Suprapubic skin (tissue), 4 donors: Measurements from ENCODE around the gene SHROOM1. TPM values are rescaled to one million over a fixed set of nuclear protein-coding genes. Genes with fewer than 3 reads are reported as not detected.
A peak's percentile ranks its signal among the peaks of the same experiment; 100 is the strongest.

Source experiments
- DNase-seq, 2 donors: peaks; one replicate each; pipeline ENCODE4 v3.0.0-alpha.2; 2019; ENCODE audit warnings: low spot score in 2 of 2
- H3K27ac ChIP-seq: fragments of 200-600 bp; sonication (generic); one replicate; pipeline ENCODE4 v1.5.1; 2019
- H3K27me3 ChIP-seq: fragments of 200-600 bp; sonication (generic); one replicate; pipeline ENCODE4 v1.5.1; 2019
- H3K36me3 ChIP-seq: fragments of 200-600 bp; sonication (generic); one replicate; pipeline ENCODE4 v1.5.1; 2019
- H3K4me1 ChIP-seq: fragments of 200-600 bp; sonication (generic); one replicate; pipeline ENCODE4 v1.5.1; 2019
- H3K4me3 ChIP-seq: fragments of 200-600 bp; sonication (generic); one replicate; pipeline ENCODE4 v1.5.1; 2019; ENCODE audit warnings: mild to moderate bottlenecking
- H3K9me3 ChIP-seq: fragments of 200-600 bp; sonication (generic); one replicate; pipeline ENCODE4 v1.5.1; 2019
- CTCF ChIP-seq, 2 donors: fragments of 200-600 bp in 1 of 2; fragments of 450-650 bp in 1 of 2; sonication (generic) in 1 of 2; IDR thresholded peaks; one replicate each; pipeline ENCODE4 v1.5.1; 2016 to 2019; ENCODE audit warnings: antibody characterized with exemption in 2 of 2, mild to moderate bottlenecking in 1 of 2, moderate library complexity in 1 of 2
- EP300 ChIP-seq: sonication (generic); formaldehyde crosslinking; IDR thresholded peaks from one replicate; pipeline ENCODE4 v1.6.1; 2017; ENCODE audit warnings: antibody characterized with exemption
- POLR2A ChIP-seq, 2 donors: fragments of 450-650 bp; IDR thresholded peaks; one replicate each; pipeline ENCODE4 v1.6.1; 2017; ENCODE audit warnings: antibody characterized with exemption in 2 of 2, mild to moderate bottlenecking in 2 of 2, moderate library complexity in 2 of 2
- POLR2AphosphoS5 ChIP-seq, 3 donors: sonication (generic); formaldehyde crosslinking; IDR thresholded peaks; one replicate each; pipeline ENCODE4 v1.6.1; 2017; ENCODE audit warnings: antibody characterized with exemption in 3 of 3
- WGBS: methylation state at CpG from one replicate; pipeline ENCODE4 v1.1.5; 2018; 5-methylcytosine and 5-hydroxymethylcytosine counted together
- total RNA-seq, 4 donors: library from RNA; depleted of rRNA; stranded (reverse); fragments of >200 nt; gene quantifications; one replicate each; pipeline ENCODE4 v1.1.0, GENCODE V29; 2016

SHROOM1 gene
- total RNA-seq, 4 donors from 2014 or later, result 0.76 to 2.8 (median 2.3) TPM

GRCh38 chr5:132772291-132773070 is 58.0 kb downstream of the SHROOM1 start:
- WGBS, result 68% methylated on average over 6 of the region's 8 CpGs
- Histone ChIP-seq H3K4me1 (peaks cover 87% of the 10 kb centered on the region), H3K36me3 (no peaks in the 10 kb centered on the region), H3K27me3 (no peaks in the 10 kb centered on the region), H3K4me3 (no peak overlapping the region), H3K9me3 (no peaks in the 10 kb centered on the region), H3K27ac (peak overlapping the region; percentile 72)
- no peak for DNase-seq
- no peak for TF ChIP-seq EP300
- no peak for TF ChIP-seq POLR2AphosphoS5 (IDR thresholded peaks at IDR 0.05)
- TF ChIP-seq CTCF (IDR thresholded peaks at IDR 0.05), result no peak
- no peak for TF ChIP-seq POLR2A (IDR thresholded peaks at IDR 0.05)

Other genes starting within 250 kb of the SHROOM1 start
- gene IL13, start 172.5 kb downstream of the SHROOM1 start, total RNA-seq, result 1 to 10 TPM in 1 of 4 donors, under 1 TPM in 1, not detected in 2; 0.80 to 1.4 TPM
- gene IL4, start 156.7 kb downstream of the SHROOM1 start, total RNA-seq, result not detected
- gene KIF3A, start 93.1 kb downstream of the SHROOM1 start, total RNA-seq, result 10 to 100 TPM in 1 of 4 donors, 1 to 10 TPM in 3; 2.6 to 15.0 (median 6.3) TPM
- not detected for gene CCNI2, start 83.2 kb downstream of the SHROOM1 start, total RNA-seq
- 10 to 100 TPM; 75.9 to 85.0 (median 80.8) TPM for gene SEPTIN8, start 53.4 kb downstream of the SHROOM1 start, total RNA-seq
- under 1 TPM in 3 of 4 donors, not detected in 1; 0.23 to 0.93 (median 0.48) TPM for gene SOWAHA, start 17.3 kb downstream of the SHROOM1 start, total RNA-seq
- 1 to 10 TPM in 1 of 4 donors, under 1 TPM in 3; 0.47 to 4.8 (median 0.90) TPM for gene GDF9, start 35.8 kb upstream of the SHROOM1 start, total RNA-seq
- gene UQCRQ, start 36.0 kb upstream of the SHROOM1 start, total RNA-seq, result 100 to 1,000 TPM; 124 to 243 (median 161) TPM
- 1 to 10 TPM in 2 of 4 donors, under 1 TPM in 2; 0.21 to 9.1 (median 1.7) TPM for gene LEAP2, start 43.0 kb upstream of the SHROOM1 start, total RNA-seq
- 100 to 1,000 TPM in 1 of 4 donors, 10 to 100 TPM in 3; 55.8 to 107 (median 71.7) TPM for gene AFF4, start 133.0 kb upstream of the SHROOM1 start, total RNA-seq
- gene ZCCHC10, start 195.9 kb upstream of the SHROOM1 start, total RNA-seq, result 10 to 100 TPM; 10.1 to 22.0 (median 19.1) TPM
- gene HSPA4, start 221.4 kb upstream of the SHROOM1 start, total RNA-seq, result 10 to 100 TPM; 38.0 to 50.2 (median 47.3) TPM